Activated T-helper 2 cell treated with anti-CD3 and anti-CD28 coated beads, Interferon-gamma antibody, Interleukin-2, Interleukin-4, amounts not matched to agents 10 μg/mL and 5 μg/mL and 100 μg/mL, durations not matched to agents 14 hours and 24 hours and 36 hours (primary cell): ENCODE data around the gene MYEOV. TPM values are rescaled to one million over a fixed set of nuclear protein-coding genes. Genes with fewer than 3 reads are reported as not detected.

ENCODE experiments used
- DNase-seq: peaks from one replicate; pipeline ENCODE4 v3.0.0; 2021; ENCODE audit warnings: low spot score
- H3K27ac Mint-ChIP-seq: one replicate; pipeline ENCODE4 v1.8.0; 2021; ENCODE audit warnings: mixed read lengths
- H3K27me3 Mint-ChIP-seq: one replicate; pipeline ENCODE4 v1.8.0; 2021; ENCODE audit warnings: low read depth, mixed read lengths
- H3K36me3 Mint-ChIP-seq: one replicate; pipeline ENCODE4 v1.8.0; 2021; ENCODE audit warnings: low read depth, mixed read lengths
- H3K4me1 Mint-ChIP-seq: one replicate; pipeline ENCODE4 v1.8.0; 2021; ENCODE audit warnings: low read depth, mixed read lengths
- H3K4me3 Mint-ChIP-seq: one replicate; pipeline ENCODE4 v1.8.0; 2021; ENCODE audit warnings: low read depth, mild to moderate bottlenecking, moderate library complexity, mixed read lengths
- H3K9me3 Mint-ChIP-seq: one replicate; pipeline ENCODE4 v1.8.0; 2021; ENCODE audit warnings: mixed read lengths
- intact Hi-C: fragments of 100-400 bp; cut with micrococcal nuclease; formaldehyde crosslinking; loops from one replicate; pipeline ENCODE4 v1.15.1; 2023
- total RNA-seq: library from RNA; stranded (reverse); gene quantifications from 2 replicates; pipeline ENCODE4 v1.2.3, GENCODE V29; 2022

Gene MYEOV
- total RNA-seq, 1 donor from 2014 or later: 0.09 TPM

GRCh38 chr11:69283446-69283845, 10.5 kb upstream of the MYEOV start:
- H3K27me3 Mint-ChIP-seq: no peaks in the 10 kb centered on the region
- H3K4me3 Mint-ChIP-seq: no peak overlapping the region
- no peaks in the 10 kb centered on the region for H3K36me3 Mint-ChIP-seq
- H3K27ac Mint-ChIP-seq: no peak overlapping the region
- H3K4me1 Mint-ChIP-seq: no peaks in the 10 kb centered on the region
- DNase-seq: no peak
- intact Hi-C loops: no loop called here
- no peaks in the 10 kb centered on the region for H3K9me3 Mint-ChIP-seq

GRCh38 chr11:69284081-69284511, 9.9 kb upstream of the MYEOV start:
- intact Hi-C loops: no loop called here
- DNase-seq: no peak
- no peaks in the 10 kb centered on the region for H3K36me3 Mint-ChIP-seq
- H3K9me3 Mint-ChIP-seq: no peaks in the 10 kb centered on the region
- no peaks in the 10 kb centered on the region for H3K27me3 Mint-ChIP-seq
- no peak overlapping the region for H3K27ac Mint-ChIP-seq
- H3K4me3 Mint-ChIP-seq: no peak overlapping the region
- no peaks in the 10 kb centered on the region for H3K4me1 Mint-ChIP-seq

GRCh38 chr11:69285091-69285490, 8.9 kb upstream of the MYEOV start:
- no peaks in the 10 kb centered on the region for H3K9me3 Mint-ChIP-seq
- no peak for DNase-seq
- H3K4me1 Mint-ChIP-seq: no peaks in the 10 kb centered on the region
- H3K36me3 Mint-ChIP-seq: no peaks in the 10 kb centered on the region
- intact Hi-C loops: no loop called here
- no peaks in the 10 kb centered on the region for H3K27me3 Mint-ChIP-seq
- no peak overlapping the region for H3K4me3 Mint-ChIP-seq
- H3K27ac Mint-ChIP-seq: no peak overlapping the region

GRCh38 chr11:69285766-69286165, 8.2 kb upstream of the MYEOV start:
- intact Hi-C loops: no loop called here
- Mint-ChIP-seq H3K4me3 (no peak overlapping the region), H3K27me3 (no peaks in the 10 kb centered on the region), H3K27ac (no peak overlapping the region), H3K4me1 (no peaks in the 10 kb centered on the region), H3K9me3 (no peaks in the 10 kb centered on the region), H3K36me3 (no peaks in the 10 kb centered on the region)
- DNase-seq: no peak

GRCh38 chr11:69286374-69287371, 7.3 kb upstream of the MYEOV start:
- intact Hi-C loops: no loop called here
- no peaks in the 10 kb centered on the region for H3K4me1 Mint-ChIP-seq
- H3K9me3 Mint-ChIP-seq: no peaks in the 10 kb centered on the region
- no peak overlapping the region for H3K4me3 Mint-ChIP-seq
- no peak overlapping the region for H3K27ac Mint-ChIP-seq
- H3K36me3 Mint-ChIP-seq: no peaks in the 10 kb centered on the region
- no peak for DNase-seq
- no peaks in the 10 kb centered on the region for H3K27me3 Mint-ChIP-seq

- Mint-ChIP-seq H3K9me3 (no peaks in the 10 kb centered on the region), H3K36me3 (no peaks in the 10 kb centered on the region), H3K4me1 (no peaks in the 10 kb centered on the region), H3K4me3 (no peak overlapping the region), H3K27ac (no peak overlapping the region), H3K27me3 (no peaks in the 10 kb centered on the region)
- DNase-seq: no peak
- intact Hi-C loops: no loop called here
Observed at GRCh38 chr11:69287968-69288882, 5.7 kb upstream of the MYEOV start.

GRCh38 chr11:69288883-69289242, 5.1 kb upstream of the MYEOV start:
- no peaks in the 10 kb centered on the region for H3K4me1 Mint-ChIP-seq

GRCh38 chr11:69290806-69291205, 3.1 kb upstream of the MYEOV start:
- Mint-ChIP-seq H3K36me3 (no peaks in the 10 kb centered on the region), H3K4me3 (no peak overlapping the region), H3K27me3 (no peaks in the 10 kb centered on the region), H3K27ac (no peak overlapping the region), H3K4me1 (peaks cover 6% of the 10 kb centered on the region), H3K9me3 (no peaks in the 10 kb centered on the region)
- DNase-seq: no peak
- intact Hi-C loops: no loop called here

More at GRCh38 chr11:69288883-69289242, 5.1 kb upstream of the MYEOV start:
- no peak for DNase-seq
- Mint-ChIP-seq H3K36me3 (no peaks in the 10 kb centered on the region), H3K4me3 (no peak overlapping the region), H3K27me3 (no peaks in the 10 kb centered on the region), H3K9me3 (no peaks in the 10 kb centered on the region), H3K27ac (no peak overlapping the region)
- intact Hi-C loops: no loop called here

GRCh38 chr11:69291459-69292110, 2.4 kb upstream of the MYEOV start:
- no peak for DNase-seq
- H3K27ac Mint-ChIP-seq: no peak overlapping the region
- no peak overlapping the region for H3K4me3 Mint-ChIP-seq
- H3K36me3 Mint-ChIP-seq: no peaks in the 10 kb centered on the region
- intact Hi-C loops: loop anchor here (2.0 kb wide), 1 partner anchor 351 kb away; no protein-coding TSS in a partner anchor
- H3K9me3 Mint-ChIP-seq: no peaks in the 10 kb centered on the region
- H3K27me3 Mint-ChIP-seq: no peaks in the 10 kb centered on the region
- H3K4me1 Mint-ChIP-seq: peaks cover 10% of the 10 kb centered on the region

GRCh38 chr11:69292221-69292648, 1.7 kb upstream of the MYEOV start:
- Mint-ChIP-seq H3K4me3 (no peak overlapping the region), H3K4me1 (peaks cover 16% of the 10 kb centered on the region), H3K27ac (no peak overlapping the region), H3K36me3 (no peaks in the 10 kb centered on the region), H3K27me3 (no peaks in the 10 kb centered on the region), H3K9me3 (no peaks in the 10 kb centered on the region)
- intact Hi-C loops: loop anchor here (2.0 kb wide), 1 partner anchor 351 kb away; no protein-coding TSS in a partner anchor
- DNase-seq: peak; percentile 29

- Mint-ChIP-seq H3K4me3 (no peak overlapping the region), H3K27ac (no peak overlapping the region), H3K9me3 (no peaks in the 10 kb centered on the region), H3K36me3 (no peaks in the 10 kb centered on the region), H3K4me1 (peaks cover 23% of the 10 kb centered on the region), H3K27me3 (no peaks in the 10 kb centered on the region)
- intact Hi-C loops: loop anchor here (2.0 kb wide), 1 partner anchor 350 kb away; no protein-coding TSS in a partner anchor
- DNase-seq: no peak
Observed at GRCh38 chr11:69293087-69293486, 868 bp upstream of the MYEOV start.

- no peak for DNase-seq
- H3K27ac Mint-ChIP-seq: no peak overlapping the region
- intact Hi-C loops: loop anchor here (5.0 kb wide), 3 partner anchors 58 to 172 kb away; no protein-coding TSS in a partner anchor
- H3K27me3 Mint-ChIP-seq: no peaks in the 10 kb centered on the region
- H3K9me3 Mint-ChIP-seq: no peaks in the 10 kb centered on the region
- no peaks in the 10 kb centered on the region for H3K36me3 Mint-ChIP-seq
- H3K4me3 Mint-ChIP-seq: no peak overlapping the region
- peaks cover 34% of the 10 kb centered on the region for H3K4me1 Mint-ChIP-seq
Observed at GRCh38 chr11:69294571-69295078, 670 bp downstream of the MYEOV start.
